Ectodermal cell (in vitro differentiated cells): ENCODE measurements around the gene MAP3K20. TPM values are rescaled to one million over a fixed set of nuclear protein-coding genes. Genes with fewer than 3 reads are reported as not detected.

Experiments used
- H3K27ac ChIP-seq: 2 replicates; pipeline ENCODE4 v1.7.0; 2013; ENCODE audit warnings: mild to moderate bottlenecking, low read depth, low read length; ENCODE audit not compliant: insufficient read depth, poor library complexity, severe bottlenecking
- H3K27me3 ChIP-seq: 2 replicates; pipeline ENCODE4 v1.7.0; 2013; ENCODE audit warnings: mild to moderate bottlenecking, low read length; ENCODE audit not compliant: insufficient read depth, control insufficient read depth, poor library complexity, severe bottlenecking
- H3K36me3 ChIP-seq: one replicate; pipeline ENCODE4 v1.7.0; 2013; ENCODE audit warnings: low read length; ENCODE audit not compliant: control insufficient read depth, insufficient read depth
- H3K4me1 ChIP-seq: one replicate; pipeline ENCODE4 v1.7.0; 2013; ENCODE audit warnings: low read length; ENCODE audit not compliant: control insufficient read depth, insufficient read depth
- H3K4me3 ChIP-seq: 2 replicates; pipeline ENCODE4 v1.7.0; 2013; ENCODE audit warnings: low read depth, low read length, control low read depth; ENCODE audit not compliant: insufficient read depth
- H3K9me3 ChIP-seq: 2 replicates; pipeline ENCODE4 v1.7.0; 2013; ENCODE audit warnings: mild to moderate bottlenecking, low read length, moderate library complexity; ENCODE audit not compliant: control insufficient read depth
- WGBS, 2 experiments: methylation state at CpG; one replicate each; pipeline ENCODE4 v1.1.7; 2013; ENCODE audit warnings: missing lambda C conversion rate in 2 of 2; 5-methylcytosine and 5-hydroxymethylcytosine counted together
- polyA plus RNA-seq, 4 experiments: library from polyadenylated mRNA; stranded (reverse); fragments of 50-300 nt; gene quantifications; one replicate each; pipeline ENCODE4 v1.2.3, GENCODE V29; 2013

The MAP3K20 gene
- polyA plus RNA-seq (2013, experiment 1 of 4), result 14.6 TPM
- polyA plus RNA-seq (2013, experiment 2 of 4), result 12.7 TPM
- 9.6 TPM for polyA plus RNA-seq (2013, experiment 3 of 4)
- polyA plus RNA-seq (2013, experiment 4 of 4), result 10.0 TPM

GRCh38 chr2:173075781-173076580, at the start of gene MAP3K20:
Gene MAP3K20, plus strand, starts transcription at chr2:173075846. Its CDS starts 15,186 bp downstream, at chr2:173091032.
- peak within 1 kb of the TSS; percentile 76 for H3K4me3 ChIP-seq
- H3K4me1 ChIP-seq, result peaks cover 7% of the 10 kb centered on the region
- H3K27ac ChIP-seq, result no peak within 1 kb of the TSS
- H3K9me3 ChIP-seq, result no peaks in the 10 kb centered on the region
- H3K27me3 ChIP-seq, result peaks cover 10% of the 10 kb centered on the region
- 0% methylated on average over 106 of the region's 106 CpGs for WGBS, 2 experiments
- no peaks in the 10 kb centered on the region for H3K36me3 ChIP-seq

GRCh38 chr2:173026479-173026878, 49.2 kb upstream of the MAP3K20 start:
- H3K9me3 ChIP-seq, result no peaks in the 10 kb centered on the region
- no peaks in the 10 kb centered on the region for H3K27me3 ChIP-seq
- H3K27ac ChIP-seq, result no peak overlapping the region
- H3K4me3 ChIP-seq, result no peak overlapping the region
- H3K4me1 ChIP-seq, result no peaks in the 10 kb centered on the region
- no peaks in the 10 kb centered on the region for H3K36me3 ChIP-seq
- WGBS, 2 experiments, result 92 to 93% methylated on average over 1 of the region's 1 CpG

GRCh38 chr2:173027181-173028128, 48.2 kb upstream of the MAP3K20 start:
- 46 to 47% methylated on average over 8 of the region's 8 CpGs for WGBS, 2 experiments
- Histone ChIP-seq H3K4me3 (no peak overlapping the region), H3K27ac (no peak overlapping the region), H3K36me3 (no peaks in the 10 kb centered on the region), H3K27me3 (no peaks in the 10 kb centered on the region), H3K9me3 (no peaks in the 10 kb centered on the region), H3K4me1 (no peaks in the 10 kb centered on the region)

- 92 to 100% methylated on average over 1 of the region's 1 CpG for WGBS, 2 experiments
- H3K4me3 ChIP-seq, result no peak overlapping the region
- H3K9me3 ChIP-seq, result no peaks in the 10 kb centered on the region
- H3K27me3 ChIP-seq, result no peaks in the 10 kb centered on the region
- H3K4me1 ChIP-seq, result no peaks in the 10 kb centered on the region
- H3K27ac ChIP-seq, result no peak overlapping the region
- H3K36me3 ChIP-seq, result no peaks in the 10 kb centered on the region
These were observed 47.5 kb upstream of the MAP3K20 start for GRCh38 chr2:173028141-173028540.

GRCh38 chr2:173028671-173029070, 47.0 kb upstream of the MAP3K20 start:
- WGBS, 2 experiments, result 74 to 75% methylated on average over 4 to 5 of the region's 5 CpGs
- Histone ChIP-seq H3K4me3 (no peak overlapping the region), H3K36me3 (no peaks in the 10 kb centered on the region), H3K4me1 (no peaks in the 10 kb centered on the region), H3K9me3 (no peaks in the 10 kb centered on the region), H3K27me3 (no peaks in the 10 kb centered on the region), H3K27ac (no peak overlapping the region)

GRCh38 chr2:173030561-173031490, 44.8 kb upstream of the MAP3K20 start:
- no peaks in the 10 kb centered on the region for H3K27me3 ChIP-seq

GRCh38 chr2:173032032-173032431, 43.6 kb upstream of the MAP3K20 start:
- Histone ChIP-seq H3K4me3 (no peak overlapping the region), H3K4me1 (no peaks in the 10 kb centered on the region), H3K27me3 (no peaks in the 10 kb centered on the region), H3K36me3 (no peaks in the 10 kb centered on the region), H3K9me3 (no peaks in the 10 kb centered on the region), H3K27ac (no peak overlapping the region)
- WGBS, 2 experiments, result 89 to 95% methylated on average over 3 to 4 of the region's 4 CpGs

More at GRCh38 chr2:173030561-173031490, 44.8 kb upstream of the MAP3K20 start:
- Histone ChIP-seq H3K4me1 (no peaks in the 10 kb centered on the region), H3K4me3 (no peak overlapping the region), H3K36me3 (no peaks in the 10 kb centered on the region), H3K9me3 (no peaks in the 10 kb centered on the region), H3K27ac (no peak overlapping the region)
- WGBS, 2 experiments, result 94 to 95% methylated on average over 7 to 9 of the region's 9 CpGs

GRCh38 chr2:173033084-173033483, 42.6 kb upstream of the MAP3K20 start:
- WGBS, 2 experiments, result 94 to 98% methylated on average over 3 of the region's 3 CpGs
- H3K27ac ChIP-seq, result no peak overlapping the region
- H3K4me3 ChIP-seq, result no peak overlapping the region
- no peaks in the 10 kb centered on the region for H3K9me3 ChIP-seq
- H3K36me3 ChIP-seq, result no peaks in the 10 kb centered on the region
- H3K27me3 ChIP-seq, result no peaks in the 10 kb centered on the region
- H3K4me1 ChIP-seq, result no peaks in the 10 kb centered on the region

GRCh38 chr2:173034143-173034542, 41.5 kb upstream of the MAP3K20 start:
- WGBS, 2 experiments, result 77 to 79% methylated on average over 7 of the region's 7 CpGs

More at GRCh38 chr2:173034143-173034542, 41.5 kb upstream of the MAP3K20 start:
- Histone ChIP-seq H3K27me3 (no peaks in the 10 kb centered on the region), H3K27ac (no peak overlapping the region), H3K9me3 (no peaks in the 10 kb centered on the region), H3K4me1 (no peaks in the 10 kb centered on the region), H3K36me3 (no peaks in the 10 kb centered on the region), H3K4me3 (no peak overlapping the region)
